Subcutaneous abdominal adipose tissue (tissue), 5 donors: ENCODE results near the gene HDHD5.
A peak's percentile ranks its signal among the peaks of the same experiment; 100 is the strongest.

ENCODE experiments used
- H3K27ac ChIP-seq: one replicate; pipeline ENCODE4 v1.7.0; 2013; ENCODE audit warnings: low read depth, mild to moderate bottlenecking, inconsistent platforms, low read length, moderate library complexity
- H3K27me3 ChIP-seq, 5 donors: one replicate each; pipeline ENCODE4 v1.7.0; 2013; ENCODE audit warnings: low read length in 5 of 5, inconsistent platforms in 1 of 5; ENCODE audit not compliant: control insufficient read depth in 5 of 5, insufficient read depth in 4 of 5
- H3K36me3 ChIP-seq, 5 donors: one replicate each; pipeline ENCODE4 v1.7.0; 2013; ENCODE audit warnings: low read length in 5 of 5; ENCODE audit not compliant: control insufficient read depth in 5 of 5, insufficient read depth in 5 of 5
- H3K4me1 ChIP-seq, 5 donors: one replicate each; pipeline ENCODE4 v1.7.0; 2013; ENCODE audit warnings: low read length in 5 of 5, mild to moderate bottlenecking in 3 of 5, moderate library complexity in 1 of 5; ENCODE audit not compliant: control insufficient read depth in 5 of 5, insufficient read depth in 5 of 5
- H3K4me3 ChIP-seq, 5 donors: one replicate each; pipeline ENCODE4 v1.7.0; 2013; ENCODE audit warnings: low read length in 5 of 5, low read depth in 1 of 5
- H3K9ac ChIP-seq, 5 donors: one replicate each; pipeline ENCODE4 v1.7.0; 2013; ENCODE audit warnings: low read length in 5 of 5, mild to moderate bottlenecking in 4 of 5, moderate library complexity in 3 of 5
- H3K9me3 ChIP-seq, 5 donors: one replicate each; pipeline ENCODE4 v1.7.0; 2013; ENCODE audit warnings: low read length in 5 of 5; ENCODE audit not compliant: control insufficient read depth in 5 of 5
- donor health status: healthy.
- donor health status: healthy.
- donor health status: healthy.
- donor health status: healthy.
- donor health status: healthy.

Gene HDHD5

DNA sequence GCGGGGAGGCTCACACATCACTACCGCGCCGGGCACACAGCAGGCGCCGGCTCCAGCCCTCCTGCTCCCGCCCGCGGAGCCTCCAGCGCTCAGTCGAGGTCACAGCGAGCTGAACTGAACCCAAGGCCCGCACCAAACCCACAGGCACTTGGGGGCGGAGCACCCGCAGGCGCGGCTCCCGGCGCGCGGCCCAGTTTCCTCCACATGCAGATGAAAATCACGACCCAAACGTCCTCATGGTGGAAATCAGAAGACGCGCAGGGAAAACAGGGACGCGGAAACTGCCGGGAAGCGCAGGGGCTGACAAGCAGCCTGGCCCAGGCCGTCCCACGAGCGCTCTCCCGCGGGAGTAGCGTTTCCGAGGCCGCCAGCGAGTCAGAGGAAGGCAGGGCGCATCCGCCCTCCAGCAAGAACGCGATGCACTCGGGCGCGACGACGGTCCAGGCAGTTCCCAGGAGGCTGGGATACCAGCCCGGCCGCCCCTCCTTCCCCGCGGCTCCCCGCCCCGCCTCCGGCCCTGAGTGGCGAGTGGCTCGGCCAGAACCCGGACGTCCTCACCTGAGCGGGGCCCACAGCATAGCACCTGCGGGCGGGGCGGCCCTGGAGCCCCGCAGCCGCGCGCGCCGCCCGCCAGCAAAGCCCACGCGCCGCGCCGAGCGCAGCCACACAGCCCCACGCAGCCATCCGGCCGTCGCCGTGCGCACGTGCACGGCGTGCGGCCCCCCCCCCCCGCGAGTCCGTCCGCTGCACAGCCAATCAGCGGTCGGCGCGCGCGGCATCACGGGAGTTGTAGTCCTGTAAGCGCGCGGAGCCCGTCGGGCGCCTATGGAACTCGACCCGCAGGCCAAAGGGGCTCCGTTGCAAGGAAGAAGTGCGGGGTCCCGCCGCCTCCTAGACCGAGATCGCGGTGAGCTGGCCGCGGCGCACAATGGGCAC is at the start of gene HDHD5:
TSS of gene HDHD5 (minus strand) at position 710 of the 936 bp plus-strand sequence. CDS start at position 684, 26 bp downstream.
- peaks cover 8 to 39% (median 23%) of the 10 kb centered on the region in 5 donors for H3K4me1 ChIP-seq
- H3K27me3 ChIP-seq = no peaks in the 10 kb centered on the region
- peak within 1 kb of the TSS; percentile 73 to 82 (median 77) for H3K4me3 ChIP-seq
- H3K9me3 ChIP-seq = no peaks in the 10 kb centered on the region
- peak within 1 kb of the TSS; percentile 75 for H3K27ac ChIP-seq
- H3K36me3 ChIP-seq = no peaks in the 10 kb centered on the region
- peak within 1 kb of the TSS in 4 of 5 donors; percentile 77 to 84 (median 78) for H3K9ac ChIP-seq

DNA sequence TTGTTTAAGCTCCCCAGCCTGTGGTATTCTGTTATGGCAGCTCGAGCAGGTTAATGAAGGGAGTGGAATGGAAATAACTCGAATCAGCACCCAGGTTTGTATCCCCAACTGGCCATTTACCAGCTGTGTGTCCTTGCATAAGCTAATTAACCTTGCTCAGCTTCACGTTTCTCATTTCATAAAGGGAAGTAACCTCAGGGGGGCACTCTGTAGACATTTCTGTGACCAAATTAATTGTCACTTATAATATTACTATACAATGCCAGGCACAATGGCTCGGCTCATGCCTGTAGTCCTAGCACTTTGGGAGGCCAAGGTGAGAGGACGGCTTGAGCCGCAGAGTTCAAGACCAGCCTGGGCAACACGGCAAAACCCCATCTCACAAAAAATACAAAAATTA is 46.4 kb upstream of the HDHD5 start:
- Histone ChIP-seq H3K36me3 (peaks cover 0 to 4% (median 0%) of the 10 kb centered on the region in 5 donors), H3K27me3 (peaks cover 0 to 8% (median 0%) of the 10 kb centered on the region in 5 donors), H3K4me3 (no peak overlapping the region), H3K9ac (no peak overlapping the region), H3K4me1 (no peaks in the 10 kb centered on the region), H3K9me3 (no peaks in the 10 kb centered on the region), H3K27ac (no peak overlapping the region)

DNA sequence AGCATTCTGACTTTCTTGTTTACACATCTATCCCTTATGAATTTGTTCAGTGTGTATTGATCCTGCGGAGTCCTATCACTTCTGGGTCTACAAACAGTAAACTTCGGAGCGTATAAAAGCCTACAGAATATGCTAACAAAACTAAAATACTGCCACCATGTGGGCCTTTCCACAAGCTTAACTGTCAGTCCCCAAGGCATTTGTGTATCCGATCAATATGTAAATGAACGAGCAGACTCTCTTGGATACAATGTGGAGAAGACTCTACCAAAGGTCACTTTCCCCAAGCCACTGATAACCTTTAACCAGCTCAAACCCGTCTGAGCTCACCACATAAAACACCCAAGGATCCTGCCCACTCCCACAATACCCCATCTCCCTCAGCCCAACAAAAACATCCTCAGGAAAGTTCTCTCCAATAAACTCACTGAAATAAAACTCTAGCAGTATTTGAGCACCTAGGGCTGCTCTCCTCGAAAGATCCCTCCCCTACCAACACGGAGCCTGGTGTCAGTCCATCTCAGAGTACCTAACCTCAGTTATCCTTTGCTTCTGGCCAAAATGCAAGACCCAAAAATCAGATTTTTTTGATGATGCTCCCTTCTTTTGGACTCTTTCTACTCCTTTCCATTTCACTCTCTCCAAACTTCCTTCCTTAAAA is 42.3 kb upstream of the HDHD5 start:
- H3K9ac ChIP-seq = no peak overlapping the region
- H3K27ac ChIP-seq = no peak overlapping the region
- H3K4me1 ChIP-seq = peaks cover 0 to 16% (median 7%) of the 10 kb centered on the region in 5 donors
- peaks cover 0 to 8% (median 3%) of the 10 kb centered on the region in 5 donors for H3K27me3 ChIP-seq
- H3K36me3 ChIP-seq = no peaks in the 10 kb centered on the region
- H3K4me3 ChIP-seq = no peak overlapping the region
- no peaks in the 10 kb centered on the region for H3K9me3 ChIP-seq

DNA sequence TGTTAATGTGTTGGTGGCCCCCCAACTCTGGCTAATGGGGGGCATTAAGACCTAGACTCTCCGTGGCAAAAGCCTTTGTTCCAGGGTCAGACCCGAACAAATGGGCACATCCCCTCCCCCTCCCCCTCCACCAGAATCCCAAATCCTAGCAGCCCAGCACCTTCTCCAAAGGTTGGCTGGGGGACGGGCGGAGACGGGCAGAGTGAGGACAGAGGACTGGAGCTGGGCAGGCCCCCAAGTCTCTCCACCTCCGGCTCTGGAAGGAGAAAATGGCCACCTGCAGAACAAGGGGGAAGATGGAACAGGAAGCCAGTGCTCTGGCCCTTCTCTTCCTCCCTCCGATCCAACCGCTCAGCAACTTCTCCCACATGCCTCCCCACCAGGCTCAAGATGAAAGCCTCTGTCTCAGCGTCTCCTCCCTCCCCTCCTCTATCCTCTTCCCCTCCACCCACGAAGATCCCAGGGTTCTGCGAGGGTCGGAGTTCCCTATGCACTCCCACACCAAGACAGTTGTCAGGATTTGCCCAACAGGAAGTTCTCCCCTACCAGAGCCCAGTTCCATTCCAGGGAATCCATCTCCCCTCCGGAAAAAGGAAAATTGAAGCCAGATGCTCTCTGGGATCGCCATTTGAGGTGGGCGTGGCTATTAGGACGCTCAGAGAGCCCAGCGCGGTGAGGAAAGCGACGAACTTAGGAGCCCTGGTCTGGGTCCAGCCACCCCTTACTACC is 40.1 kb upstream of the HDHD5 start:
- H3K27ac ChIP-seq = no peak overlapping the region

DNA sequence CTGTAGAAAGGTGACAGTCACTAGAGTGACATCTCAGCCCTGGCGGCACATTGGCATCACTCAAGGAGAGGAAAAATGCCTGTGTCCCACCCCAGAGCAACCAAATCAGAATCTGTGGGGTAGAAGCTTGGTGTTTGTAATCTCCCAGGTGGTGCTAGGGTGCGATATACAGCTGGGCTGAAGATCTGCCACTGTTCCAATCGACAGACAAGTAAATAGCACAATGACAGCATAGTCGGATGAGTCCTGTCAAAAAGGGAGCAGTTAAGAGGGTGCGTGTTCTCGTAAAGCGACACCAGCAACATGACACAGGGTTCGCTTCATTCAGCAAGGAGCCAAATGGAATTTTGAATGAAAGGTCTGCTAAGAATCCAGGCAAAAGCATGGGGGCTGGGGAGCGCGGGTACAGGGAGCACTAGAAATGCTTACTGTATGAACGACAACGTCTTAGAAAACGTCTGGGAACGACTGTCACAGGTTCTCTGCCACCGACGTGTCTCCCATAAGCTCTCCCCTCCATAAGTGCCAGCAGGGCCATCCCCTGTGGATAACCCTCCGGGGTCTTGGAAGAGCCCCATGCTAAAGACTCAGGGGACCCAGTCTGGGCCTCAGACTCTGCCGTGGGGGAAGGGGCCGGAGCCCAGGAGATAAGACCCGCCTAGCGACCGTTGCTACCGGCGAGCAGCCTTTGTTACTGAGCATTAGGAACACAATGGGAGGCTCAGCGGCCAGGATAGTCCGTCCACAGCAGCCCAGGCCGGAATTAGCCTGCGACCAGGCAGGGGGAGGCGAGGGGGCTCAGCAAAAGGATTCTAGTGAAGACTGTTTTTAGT is 39.3 kb upstream of the HDHD5 start:
- peaks cover 0 to 16% (median 7%) of the 10 kb centered on the region in 5 donors for H3K4me1 ChIP-seq
- peak overlapping the region in 4 of 5 donors; percentile 51 to 70 (median 60) for H3K4me3 ChIP-seq
- peak overlapping the region in 2 of 5 donors; percentile 35 to 53 for H3K9ac ChIP-seq
- no peaks in the 10 kb centered on the region for H3K36me3 ChIP-seq
- H3K27me3 ChIP-seq = peaks cover 0 to 4% (median 3%) of the 10 kb centered on the region in 5 donors
- no peak overlapping the region for H3K27ac ChIP-seq
- no peaks in the 10 kb centered on the region for H3K9me3 ChIP-seq

More for the DNA sequence above, 40.1 kb upstream of the HDHD5 start:
- Histone ChIP-seq H3K4me3 (peak overlapping the region; percentile 30 to 70 (median 59)), H3K36me3 (no peaks in the 10 kb centered on the region), H3K9ac (peak overlapping the region in 2 of 5 donors; percentile 35 to 53), H3K9me3 (no peaks in the 10 kb centered on the region), H3K4me1 (peaks cover 0 to 16% (median 7%) of the 10 kb centered on the region in 5 donors), H3K27me3 (peaks cover 0 to 8% (median 3%) of the 10 kb centered on the region in 5 donors)

DNA sequence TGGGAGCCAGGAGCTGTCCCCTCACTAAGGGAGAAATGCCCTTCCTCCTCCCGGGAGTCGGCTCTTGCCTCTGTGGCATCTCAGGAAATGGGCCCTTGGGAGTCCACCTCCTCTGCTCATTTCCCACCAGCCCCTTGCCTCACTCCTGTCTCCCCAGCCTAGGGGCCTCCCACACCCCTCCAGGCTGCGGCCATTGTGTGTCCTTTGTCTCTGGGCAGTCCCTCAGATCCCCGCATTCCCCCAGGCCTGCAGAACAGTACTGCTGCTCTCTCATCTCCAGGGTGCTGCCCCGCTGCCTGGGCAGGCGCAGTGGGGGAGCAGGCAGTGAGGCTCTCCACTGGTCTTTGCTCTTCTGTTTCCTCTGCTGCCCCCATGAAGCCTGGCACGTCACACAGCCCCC is 35.1 kb upstream of the HDHD5 start:
- no peaks in the 10 kb centered on the region for H3K9me3 ChIP-seq
- peaks cover 0 to 19% (median 5%) of the 10 kb centered on the region in 5 donors for H3K36me3 ChIP-seq
- H3K27me3 ChIP-seq = peaks cover 0 to 4% (median 3%) of the 10 kb centered on the region in 5 donors
- no peak overlapping the region for H3K4me3 ChIP-seq
- no peak overlapping the region for H3K27ac ChIP-seq
- H3K9ac ChIP-seq = no peak overlapping the region
- peaks cover 0 to 11% (median 5%) of the 10 kb centered on the region in 5 donors for H3K4me1 ChIP-seq

DNA sequence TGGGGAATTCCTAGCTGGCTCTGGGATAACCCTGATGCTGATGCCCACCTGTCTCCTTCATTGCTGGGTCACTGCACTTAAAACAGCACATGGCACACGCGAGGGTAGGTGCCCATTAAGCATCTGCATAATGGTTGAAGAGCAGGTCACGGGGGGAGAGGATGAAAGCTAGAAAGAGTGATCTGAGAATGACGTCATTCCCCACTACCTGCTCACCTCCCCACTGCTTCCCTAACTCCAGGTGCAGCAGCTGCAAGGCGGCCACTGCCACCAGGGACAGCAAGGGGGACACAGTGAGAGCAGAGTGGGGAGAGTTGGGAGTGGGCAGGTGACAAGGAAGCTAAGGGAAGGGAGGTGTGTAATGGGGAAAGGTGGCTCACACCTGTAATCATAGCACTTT is 33.1 kb upstream of the HDHD5 start:
- Histone ChIP-seq H3K27ac (no peak overlapping the region), H3K9ac (no peak overlapping the region), H3K36me3 (peaks cover 0 to 26% (median 9%) of the 10 kb centered on the region in 5 donors), H3K4me3 (no peak overlapping the region), H3K27me3 (peaks cover 0 to 4% (median 3%) of the 10 kb centered on the region in 5 donors), H3K4me1 (peaks cover 0 to 3% (median 0%) of the 10 kb centered on the region in 5 donors), H3K9me3 (no peaks in the 10 kb centered on the region)

DNA sequence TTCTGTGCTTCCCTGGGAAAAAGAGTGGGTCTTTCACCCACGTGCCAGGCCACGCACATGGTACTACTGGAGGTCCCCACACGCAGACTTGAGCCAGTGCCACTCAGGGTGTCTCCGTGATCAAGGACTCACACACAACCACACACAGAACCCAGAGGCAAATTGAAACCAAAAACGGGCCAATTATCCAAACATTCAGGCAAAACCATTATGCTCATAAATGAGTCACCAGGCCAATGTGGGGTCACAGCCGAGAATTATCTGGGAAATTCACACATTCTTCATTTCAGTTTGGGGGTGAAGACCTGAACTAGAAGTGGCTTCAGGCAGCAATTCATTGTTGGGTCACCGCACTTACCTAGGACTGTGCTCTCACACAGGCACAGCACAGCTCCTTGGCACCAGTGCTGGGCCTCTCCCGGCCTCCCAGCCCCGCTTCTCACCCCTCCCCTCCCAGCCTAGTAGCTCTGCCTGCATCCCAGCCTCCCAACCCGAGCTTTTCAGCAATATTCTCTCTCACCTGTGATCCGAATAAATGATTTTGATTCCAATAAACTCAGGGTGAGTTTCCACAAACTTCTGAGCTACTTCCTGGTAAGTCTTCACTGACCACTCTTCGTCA is 32.2 kb upstream of the HDHD5 start:
- Histone ChIP-seq H3K9me3 (no peaks in the 10 kb centered on the region), H3K4me1 (peaks cover 0 to 3% (median 0%) of the 10 kb centered on the region in 5 donors), H3K4me3 (no peak overlapping the region), H3K27me3 (peaks cover 0 to 4% (median 3%) of the 10 kb centered on the region in 5 donors), H3K36me3 (peaks cover 0 to 26% (median 9%) of the 10 kb centered on the region in 5 donors), H3K27ac (no peak overlapping the region), H3K9ac (no peak overlapping the region)
